ENCODE measurements around the gene RPS6KL1. TPM values are rescaled to one million over a fixed set of nuclear protein-coding genes. Genes with fewer than 3 reads are reported as not detected.

RPS6KL1 gene
- total RNA-seq, 3 donors from 2014 or later = 7.7 to 12.7 (median 11.5) TPM

DNA sequence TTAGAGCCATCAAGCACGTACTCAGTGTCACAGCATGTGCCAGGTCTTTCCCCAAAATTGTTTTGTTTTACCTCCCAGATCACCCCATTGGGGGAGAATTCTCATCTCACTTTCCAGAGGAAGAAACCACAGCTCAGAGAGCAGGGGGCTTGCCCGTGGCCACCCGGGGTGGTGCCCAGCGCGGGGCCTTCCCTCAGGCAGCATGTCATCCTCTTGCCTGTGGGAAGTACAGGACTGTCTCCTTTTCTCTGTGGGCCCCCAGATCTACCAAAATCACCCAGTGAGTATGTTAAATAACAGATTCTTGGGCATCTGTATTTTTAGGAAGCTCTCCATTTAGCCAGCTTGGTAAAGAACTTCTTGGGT is 5.9 kb downstream of the RPS6KL1 start:
- no peak for ATAC-seq

DNA sequence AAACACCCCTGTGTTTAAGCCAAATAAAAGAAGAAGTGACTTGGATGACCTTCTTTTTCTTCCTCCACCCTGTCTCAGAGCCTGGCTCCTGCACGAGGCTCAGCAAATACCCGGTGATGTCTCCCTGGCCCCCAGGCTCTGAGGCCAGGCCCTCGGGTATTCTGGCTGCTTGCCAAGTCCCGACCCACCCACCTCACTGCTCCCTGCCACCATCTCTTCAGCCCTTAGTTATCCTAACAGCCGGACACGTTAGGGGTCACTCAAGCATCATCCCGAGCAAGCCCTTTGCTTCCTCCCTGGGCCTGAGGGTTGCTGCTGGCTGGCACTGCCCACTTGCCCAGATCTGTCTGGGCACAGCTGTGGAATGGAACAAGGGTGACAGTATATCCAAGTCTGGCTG is 7.2 kb downstream of the RPS6KL1 start:
- H3K4me1 ChIP-seq (ENCODE audit: low read depth) = no peaks in the 10 kb centered on the region
- no peaks in the 10 kb centered on the region for H3K9me3 ChIP-seq
- H3K4me3 ChIP-seq = no peak overlapping the region
- ATAC-seq (no peak), DNase-seq (no peak)
- intact Hi-C loops (cut with DNase I, micrococcal nuclease) = no loop called here
- TF ChIP-seq, protein P1, sequence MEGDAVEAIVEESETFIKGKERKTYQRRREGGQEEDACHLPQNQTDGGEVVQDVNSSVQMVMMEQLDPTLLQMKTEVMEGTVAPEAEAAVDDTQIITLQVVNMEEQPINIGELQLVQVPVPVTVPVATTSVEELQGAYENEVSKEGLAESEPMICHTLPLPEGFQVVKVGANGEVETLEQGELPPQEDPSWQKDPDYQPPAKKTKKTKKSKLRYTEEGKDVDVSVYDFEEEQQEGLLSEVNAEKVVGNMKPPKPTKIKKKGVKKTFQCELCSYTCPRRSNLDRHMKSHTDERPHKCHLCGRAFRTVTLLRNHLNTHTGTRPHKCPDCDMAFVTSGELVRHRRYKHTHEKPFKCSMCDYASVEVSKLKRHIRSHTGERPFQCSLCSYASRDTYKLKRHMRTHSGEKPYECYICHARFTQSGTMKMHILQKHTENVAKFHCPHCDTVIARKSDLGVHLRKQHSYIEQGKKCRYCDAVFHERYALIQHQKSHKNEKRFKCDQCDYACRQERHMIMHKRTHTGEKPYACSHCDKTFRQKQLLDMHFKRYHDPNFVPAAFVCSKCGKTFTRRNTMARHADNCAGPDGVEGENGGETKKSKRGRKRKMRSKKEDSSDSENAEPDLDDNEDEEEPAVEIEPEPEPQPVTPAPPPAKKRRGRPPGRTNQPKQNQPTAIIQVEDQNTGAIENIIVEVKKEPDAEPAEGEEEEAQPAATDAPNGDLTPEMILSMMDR (IDR thresholded peaks at IDR 0.05) = no peak
- H3K36me3 ChIP-seq (ENCODE audit: low read depth) = no peaks in the 10 kb centered on the region

More for the DNA sequence above, 5.9 kb downstream of the RPS6KL1 start:
- Histone ChIP-seq H3K4me3 (no peak overlapping the region), H3K36me3 (ENCODE audit: low read depth) (no peaks in the 10 kb centered on the region), H3K9me3 (no peaks in the 10 kb centered on the region), H3K4me1 (ENCODE audit: low read depth) (peaks cover under 1% of the 10 kb centered on the region)
- intact Hi-C loops (cut with DNase I, micrococcal nuclease) = no loop called here
- TF ChIP-seq, protein P1 (IDR thresholded peaks at IDR 0.05) = no peak
- no peak for DNase-seq

DNA sequence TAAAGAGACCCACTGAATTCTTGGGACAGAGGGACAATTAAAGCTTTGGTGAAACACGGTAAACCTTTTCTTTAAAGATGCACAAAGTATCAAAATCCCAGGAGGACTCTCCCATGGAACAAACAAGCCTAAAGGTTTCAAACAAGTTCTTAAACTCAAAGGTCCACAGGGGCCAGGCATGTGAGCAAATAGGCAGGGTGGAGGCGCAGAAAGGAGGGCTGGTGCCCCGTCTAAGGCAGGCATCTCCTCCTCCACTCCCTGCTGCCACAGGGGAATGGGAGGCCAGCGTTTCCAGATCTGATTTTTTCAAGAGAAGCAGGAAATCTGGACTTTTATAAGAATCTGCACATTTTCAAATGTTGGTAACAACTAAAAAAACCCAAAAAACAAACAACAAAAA is 7.6 kb downstream of the RPS6KL1 start:
- Histone ChIP-seq H3K9me3 (no peaks in the 10 kb centered on the region), H3K4me1 (ENCODE audit: low read depth) (no peaks in the 10 kb centered on the region), H3K4me3 (no peak overlapping the region), H3K36me3 (ENCODE audit: low read depth) (no peaks in the 10 kb centered on the region)
- TF ChIP-seq, protein P1 (IDR thresholded peaks at IDR 0.05) = no peak
- intact Hi-C loops (cut with DNase I, micrococcal nuclease) = no loop called here
- ATAC-seq (no peak), DNase-seq (no peak)

DNA sequence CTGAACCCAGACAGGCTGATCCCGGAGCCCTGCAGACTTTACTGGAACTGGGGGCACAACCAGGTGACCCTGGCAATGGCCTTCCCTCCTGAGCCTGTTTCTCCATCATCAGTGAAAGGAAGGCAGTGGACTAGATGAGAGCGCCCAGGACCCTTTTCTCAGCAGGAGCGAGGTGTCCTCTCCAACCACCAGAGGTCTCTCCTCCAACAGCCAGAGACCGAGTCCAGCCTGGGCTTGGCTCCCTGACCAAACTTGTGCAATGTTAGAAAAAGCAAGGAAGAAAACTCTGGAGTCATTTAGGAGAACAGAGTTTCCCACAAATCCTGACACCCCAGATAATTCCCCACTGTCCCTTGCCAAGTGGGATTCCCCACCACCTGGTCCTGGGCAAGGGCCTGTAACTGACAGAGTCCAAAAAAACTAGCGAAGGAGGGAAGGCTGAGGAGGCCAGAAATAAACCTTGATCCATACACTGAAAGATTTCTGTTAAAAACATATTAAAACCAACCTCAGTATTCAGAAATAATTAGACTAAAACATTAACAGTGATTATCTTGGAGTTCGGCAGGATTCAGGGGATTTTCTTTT is 9.0 kb downstream of the RPS6KL1 start:
- Histone ChIP-seq H3K36me3 (ENCODE audit: low read depth) (no peaks in the 10 kb centered on the region), H3K9me3 (no peaks in the 10 kb centered on the region), H3K4me1 (ENCODE audit: low read depth) (no peaks in the 10 kb centered on the region), H3K4me3 (no peak overlapping the region)
- TF ChIP-seq, protein P1 (IDR thresholded peaks at IDR 0.05) = no peak
- intact Hi-C loops (cut with DNase I, micrococcal nuclease) = no loop called here
- DNase-seq = peak in 1 of 3 donors; percentile 62
- ATAC-seq = peak; percentile 54

DNA sequence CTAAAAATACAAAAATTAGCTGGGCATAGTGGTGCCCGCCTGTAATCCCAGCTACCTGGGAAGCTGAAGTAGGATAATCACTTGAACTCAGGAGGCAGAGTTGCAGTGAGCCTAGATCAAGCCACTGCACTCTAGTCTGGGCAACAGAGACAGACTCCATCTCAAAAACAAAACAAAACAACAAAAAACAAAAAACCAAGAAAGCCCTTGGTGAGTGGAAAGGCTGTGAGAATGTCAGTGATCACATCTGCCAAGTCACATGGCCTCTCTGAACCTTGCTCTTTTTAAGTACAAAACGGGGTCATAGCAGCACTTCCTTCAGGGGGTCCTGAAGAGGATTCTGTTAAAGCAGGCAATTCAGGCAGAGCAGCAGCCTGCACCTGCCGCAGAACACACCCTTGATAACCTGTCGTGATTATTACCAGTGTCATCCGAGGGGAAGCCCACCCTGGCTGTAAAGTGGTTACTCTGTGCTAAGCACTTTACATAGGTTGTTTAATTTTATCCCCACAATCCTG is 9.6 kb downstream of the RPS6KL1 start:
- intact Hi-C loops (cut with DNase I, micrococcal nuclease) = no loop called here
- DNase-seq (no peak), ATAC-seq (no peak)
- Histone ChIP-seq H3K36me3 (ENCODE audit: low read depth) (no peaks in the 10 kb centered on the region), H3K4me3 (no peak overlapping the region), H3K9me3 (no peaks in the 10 kb centered on the region), H3K4me1 (ENCODE audit: low read depth) (no peaks in the 10 kb centered on the region)
- TF ChIP-seq, protein P1 (IDR thresholded peaks at IDR 0.05) = no peak

DNA sequence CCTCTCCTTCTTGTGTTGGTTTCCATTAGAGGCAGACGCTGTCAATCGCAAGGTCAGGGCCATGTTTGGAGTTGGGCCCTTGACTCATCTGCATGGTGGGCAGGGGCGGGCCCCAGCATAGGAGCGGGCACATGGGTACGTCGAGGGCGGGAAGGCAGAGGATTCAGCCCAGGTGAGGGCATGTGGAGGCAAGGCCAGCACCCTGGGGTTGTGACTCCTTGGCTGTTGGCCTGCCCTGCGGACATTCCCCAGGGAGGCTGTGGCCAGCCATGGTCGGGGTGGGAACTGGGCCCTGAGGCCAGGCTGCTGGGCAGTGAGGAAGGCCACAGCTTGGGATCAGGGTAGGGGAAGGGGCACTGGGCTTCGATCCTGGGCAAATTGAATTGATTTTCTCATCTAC is 10.3 kb downstream of the RPS6KL1 start:
- Histone ChIP-seq H3K4me1 (ENCODE audit: low read depth) (peaks cover 1% of the 10 kb centered on the region), H3K4me3 (no peak overlapping the region), H3K9me3 (no peaks in the 10 kb centered on the region), H3K36me3 (ENCODE audit: low read depth) (no peaks in the 10 kb centered on the region)
- intact Hi-C loops (cut with DNase I, micrococcal nuclease) = no loop called here
- TF ChIP-seq, protein P1 (IDR thresholded peaks at IDR 0.05) = no peak
- no peak for ATAC-seq
- DNase-seq = no peak
